ENCODE data around the gene AOAH.

AOAH gene

GRCh38 chr7:36749282-36749960, 25.1 kb upstream of the AOAH start:
- DNase-seq (ENCODE audit: low read depth) = peak; percentile 11
- TF ChIP-seq CTCF (IDR thresholded peaks at IDR 0.05; ENCODE audit: control insufficient read depth, insufficient read depth, low read depth, low read length, missing control alignments) = no peak
- no peak overlapping the region for H3K4me3 ChIP-seq (ENCODE audit: control insufficient read depth, low read depth, low read length)

- DNase-seq (ENCODE audit: low read depth) = no peak
- no peak for TF ChIP-seq CTCF (IDR thresholded peaks at IDR 0.05; ENCODE audit: control insufficient read depth, insufficient read depth, low read depth, low read length, missing control alignments)
- no peak overlapping the region for H3K4me3 ChIP-seq (ENCODE audit: control insufficient read depth, low read depth, low read length)
Observed at GRCh38 chr7:36748017-36748487, 23.8 kb upstream of the AOAH start.

GRCh38 chr7:36747280-36748016, 23.2 kb upstream of the AOAH start:
- DNase-seq (ENCODE audit: low read depth) = peak; percentile 10
- no peak overlapping the region for H3K4me3 ChIP-seq (ENCODE audit: control insufficient read depth, low read depth, low read length)
- TF ChIP-seq CTCF (IDR thresholded peaks at IDR 0.05; ENCODE audit: control insufficient read depth, insufficient read depth, low read depth, low read length, missing control alignments) = no peak

- DNase-seq (ENCODE audit: low read depth) = peak; percentile 33
- no peak for TF ChIP-seq CTCF (IDR thresholded peaks at IDR 0.05; ENCODE audit: control insufficient read depth, insufficient read depth, low read depth, low read length, missing control alignments)
- H3K4me3 ChIP-seq (ENCODE audit: control insufficient read depth, low read depth, low read length) = no peak overlapping the region
Observed at GRCh38 chr7:36746347-36746746, 22.1 kb upstream of the AOAH start.

GRCh38 chr7:36742911-36743775, 18.8 kb upstream of the AOAH start:
- no peak overlapping the region for H3K4me3 ChIP-seq (ENCODE audit: control insufficient read depth, low read depth, low read length)
- no peak for TF ChIP-seq CTCF (IDR thresholded peaks at IDR 0.05; ENCODE audit: control insufficient read depth, insufficient read depth, low read depth, low read length, missing control alignments)
- DNase-seq (ENCODE audit: low read depth) = no peak

- TF ChIP-seq CTCF (IDR thresholded peaks at IDR 0.05; ENCODE audit: control insufficient read depth, insufficient read depth, low read depth, low read length, missing control alignments) = no peak
- DNase-seq (ENCODE audit: low read depth) = no peak
- H3K4me3 ChIP-seq (ENCODE audit: control insufficient read depth, low read depth, low read length) = no peak overlapping the region
Observed at GRCh38 chr7:36741866-36742265, 17.6 kb upstream of the AOAH start.

Data from AG09309 (cell line).